Endothelial cell of umbilical vein (primary cell): ENCODE data around the gene GRIN3A. TPM values are rescaled to one million over a fixed set of nuclear protein-coding genes. Genes with fewer than 3 reads are reported as not detected.

Experiments used
- BruUV-seq: library from RNA; stranded (reverse); fragments of 400-500 nt; replicated peaks from 2 replicates; lab custom pipeline; 2021; lab: Mats Ljungman, UMichigan
- CTCF ChIA-PET: fragments of 300-600, 350-600 bp; sonication (Branson Sonifier 250); formaldehyde crosslinking; loops from one replicate; lab custom pipeline; 2021; ENCODE audit warnings: antibody characterized with exemption, inconsistent platforms; lab: Charles Lee
- POLR2A ChIA-PET: fragments of 300-600, 350-600 bp; sonication (Branson Sonifier 250); formaldehyde crosslinking; loops from one replicate; lab custom pipeline; 2021; ENCODE audit warnings: antibody characterized with exemption, inconsistent platforms; lab: Charles Lee
- DNase-seq: peaks from one replicate; pipeline ENCODE4 v3.0.0-alpha.2; 2011; ENCODE audit warnings: low read depth, low spot score
- FAIRE-seq: peaks from 2 replicates; lab custom pipeline; 2011; peaks lifted over from hg19 to GRCh38; lab: Jason Lieb, UNC
- H2AFZ ChIP-seq: 2 replicates; pipeline ENCODE4 v1.6.0; 2012; ENCODE audit warnings: low read depth, low read length, control low read depth, inconsistent platforms
- H3K27ac ChIP-seq: 2 replicates; pipeline ENCODE4 v1.5.1; 2011; ENCODE audit warnings: low read depth, mild to moderate bottlenecking, control low read depth, low read length, moderate library complexity; ENCODE audit not compliant: insufficient read depth
- H3K27me3 ChIP-seq, 2 experiments: 2 replicates each; pipeline versions ENCODE4 v1.6.0 to v1.6.1; 2011; ENCODE audit warnings: low read length in 2 of 2, mixed read lengths in 1 of 2; ENCODE audit not compliant: control insufficient read depth in 2 of 2, insufficient read depth in 2 of 2
- H3K36me3 ChIP-seq, 2 experiments: 2 replicates in 1 of 2; 3 replicates in 1 of 2; pipeline ENCODE4 v1.5.1; 2011; ENCODE audit warnings: low read length in 2 of 2, mild to moderate bottlenecking in 1 of 2, moderate library complexity in 1 of 2; ENCODE audit not compliant: control insufficient read depth in 2 of 2, insufficient read depth in 2 of 2; ENCODE audit errors: extremely low read depth in 1 of 2
- H3K4me1 ChIP-seq: 3 replicates; pipeline ENCODE4 v1.5.1; 2011; ENCODE audit warnings: mild to moderate bottlenecking, low read length; ENCODE audit not compliant: control insufficient read depth, insufficient read depth; ENCODE audit errors: extremely low read depth
- H3K4me2 ChIP-seq: 2 replicates; pipeline ENCODE4 v1.6.1; 2011; ENCODE audit warnings: low read length, control low read depth, mixed read lengths; ENCODE audit not compliant: insufficient read depth
- H3K4me3 ChIP-seq, 3 experiments: fragments of 200-600 bp in 1 of 3; sonication (generic), shearing (Covaris generic) in 1 of 3; replicated peaks in 1 of 3; 2 replicates each; pipeline ENCODE4 v1.5.1; 2011 to 2016; ENCODE audit warnings: control low read depth in 3 of 3, low read length in 3 of 3, mild to moderate bottlenecking in 2 of 3, inconsistent platforms in 1 of 3, low read depth in 1 of 3, moderate library complexity in 1 of 3; ENCODE audit not compliant: insufficient read depth in 1 of 3
- H3K79me2 ChIP-seq: 2 replicates; pipeline ENCODE4 v1.6.0; 2012; ENCODE audit warnings: low read length, inconsistent platforms; ENCODE audit not compliant: control insufficient read depth, insufficient read depth
- H3K9ac ChIP-seq: replicated peaks from 2 replicates; pipeline ENCODE3; 2011; ENCODE audit warnings: low read length, control low read depth; ENCODE audit not compliant: insufficient read depth; ENCODE audit errors: extremely low read depth
- H3K9me1 ChIP-seq: replicated peaks from 3 replicates; pipeline ENCODE4 v1.6.0; 2011; ENCODE audit warnings: mild to moderate bottlenecking, low read length; ENCODE audit not compliant: control insufficient read depth, insufficient read depth; ENCODE audit errors: extremely low read depth
- H3K9me3 ChIP-seq: replicated peaks from 2 replicates; pipeline ENCODE4 v1.5.1; 2012; ENCODE audit warnings: low read length, inconsistent platforms; ENCODE audit not compliant: control insufficient read depth, insufficient read depth
- H4K20me1 ChIP-seq: replicated peaks from 2 replicates; pipeline ENCODE3; 2011; ENCODE audit warnings: mild to moderate bottlenecking, low read length; ENCODE audit not compliant: control insufficient read depth, insufficient read depth; ENCODE audit errors: extremely low read depth
- CTCF ChIP-seq, 2 donors: IDR thresholded peaks; 1 replicate in 1 of 2; 2 replicates in 1 of 2; pipeline ENCODE4 v1.5.1; 2011; ENCODE audit warnings: low read length in 2 of 2, mild to moderate bottlenecking in 2 of 2, moderate library complexity in 2 of 2, control low read depth in 1 of 2, inconsistent platforms in 1 of 2, low read depth in 1 of 2; ENCODE audit not compliant: insufficient read depth in 1 of 2; ENCODE audit errors: extremely low read depth in 1 of 2
- EZH2 ChIP-seq: IDR thresholded peaks from 2 replicates; pipeline ENCODE4 v1.6.1; 2012; ENCODE audit warnings: borderline replicate concordance, low read depth, mild to moderate bottlenecking, moderate library complexity, low read length, inconsistent platforms; ENCODE audit not compliant: severe bottlenecking
- FOS ChIP-seq: IDR thresholded peaks from 2 replicates; pipeline ENCODE4 v1.6.1; 2011; ENCODE audit warnings: mild to moderate bottlenecking, low read length, moderate library complexity, borderline replicate concordance; ENCODE audit not compliant: insufficient read depth
- GATA2 ChIP-seq: IDR thresholded peaks from 2 replicates; pipeline ENCODE4 v1.7.0; 2011; ENCODE audit warnings: low read depth, mild to moderate bottlenecking, moderate library complexity, mixed read lengths, low read length; ENCODE audit not compliant: insufficient read length, insufficient read depth
- JUN ChIP-seq: IDR thresholded peaks from 2 replicates; pipeline ENCODE4 v1.6.1; 2011; ENCODE audit warnings: borderline replicate concordance, low read depth; ENCODE audit not compliant: insufficient read length, insufficient read depth
- MYC ChIP-seq: IDR thresholded peaks from one replicate; pipeline ENCODE4 v1.6.1; 2011; ENCODE audit warnings: mild to moderate bottlenecking, low read depth, low read length
- POLR2A ChIP-seq: IDR thresholded peaks from 2 replicates; pipeline ENCODE4 v1.6.1; 2012; ENCODE audit warnings: low read depth, mild to moderate bottlenecking, control low read depth, low read length
- POLR2AphosphoS5 ChIP-seq: IDR thresholded peaks from 2 replicates; pipeline ENCODE4 v1.6.1; 2012; ENCODE audit warnings: low read depth, mild to moderate bottlenecking, control low read depth, low read length, moderate library complexity; ENCODE audit not compliant: insufficient read depth
- dilution Hi-C: fragments of 300-500 bp; cut with MboI; formaldehyde crosslinking; loops from one replicate; pipeline ENCODE4 v1.15.0; 2019; ENCODE audit warnings: low sequenced_read_pairs; ENCODE audit not compliant: extremely low pct_ligation_motif_present
- intact Hi-C: fragments of 100-400 bp; cut with micrococcal nuclease; formaldehyde crosslinking; loops from one replicate; pipeline ENCODE4 v1.10.0; 2022
- polyA plus RNA-seq, 4 experiments: library from polyadenylated mRNA; depleted of rRNA in 3 of 4; stranded (reverse) in 3 of 4; unstranded in 1 of 4; fragments of >200 nt; gene quantifications; 2 replicates each; pipeline versions ENCODE4 v1.2.1 to v1.2.3, GENCODE V29; 2011 to 2012; ENCODE audit warnings: missing spikeins in 1 of 4
- total RNA-seq: library from RNA; stranded (reverse); gene quantifications from 2 replicates; pipeline ENCODE4 v1.2.3, GENCODE V29; 2021
- TF ChIP-seq, protein P1 (sequence below): IDR thresholded peaks from 2 replicates; pipeline ENCODE4 v1.6.1; 2011; ENCODE audit not compliant: insufficient read depth, insufficient read length

The GRIN3A gene
- total and polyA plus RNA-seq, 2 donors (not counting 3 experiments of a cell fraction or from before 2014, with no cell fraction given), result not detected

- Histone ChIP-seq H3K4me1 (no peaks in the 10 kb centered on the region), H2AFZ (no peak overlapping the region), H3K4me3 (no peak overlapping the region), H4K20me1 (no peaks in the 10 kb centered on the region), H3K27ac (no peak overlapping the region), H3K9ac (no peak overlapping the region), H3K9me3 (no peaks in the 10 kb centered on the region), H3K36me3 (no peaks in the 10 kb centered on the region), H3K27me3 (no peaks in the 10 kb centered on the region), H3K79me2 (no peaks in the 10 kb centered on the region), H3K9me1 (no peaks in the 10 kb centered on the region), H3K4me2 (no peak overlapping the region)
- dilution Hi-C loops, result no loop called here
- CTCF ChIA-PET, result no interaction called here
- no peak for TF ChIP-seq GATA2
- no peak for TF ChIP-seq MYC
- no peak for TF ChIP-seq EZH2
- TF ChIP-seq CTCF (IDR thresholded peaks at IDR 0.05; ENCODE audit: extremely low read depth in 1 of 2, insufficient read depth in 1 of 2, low read depth in 1 of 2, low read length in 2 of 2), result no peak
- TF ChIP-seq, protein P1, sequence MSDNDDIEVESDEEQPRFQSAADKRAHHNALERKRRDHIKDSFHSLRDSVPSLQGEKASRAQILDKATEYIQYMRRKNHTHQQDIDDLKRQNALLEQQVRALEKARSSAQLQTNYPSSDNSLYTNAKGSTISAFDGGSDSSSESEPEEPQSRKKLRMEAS, result no peak
- no peak for TF ChIP-seq FOS
- TF ChIP-seq JUN, result no peak
- no peak for TF ChIP-seq POLR2AphosphoS5
- TF ChIP-seq POLR2A, result no peak
- DNase-seq, result no peak
- POLR2A ChIA-PET, result no interaction called here
- no TSS peak for BruUV-seq
- no peak for FAIRE-seq
- intact Hi-C loops, result no loop called here
These were observed 36.2 kb downstream of the GRIN3A start for GRCh38 chr9:101702257-101702656.
